GM23338 (cell line): Measurements from ENCODE around the gene CAPN15. TPM values are rescaled to one million over a fixed set of nuclear protein-coding genes. Genes with fewer than 3 reads are reported as not detected.

Source experiments
- ATAC-seq: fragments of 200-7000 bp; cut with Tn5 transposase; 3 replicates; pipeline ENCODE4 v1.9.1; 2020
- DNase-seq: peaks from one replicate; pipeline ENCODE4 v3.0.0-alpha.2; 2015; ENCODE audit warnings: low spot score
- H2AFZ ChIP-seq: fragments of 200-600 bp; sonication (generic); 2 replicates; pipeline ENCODE4 v1.8.0; 2016; ENCODE audit warnings: antibody characterized with exemption, mild to moderate bottlenecking, moderate library complexity
- H3F3A ChIP-seq: fragments of 200-600 bp; sonication (generic); replicated peaks from 2 replicates; pipeline ENCODE4 v1.8.0; 2017; ENCODE audit warnings: antibody characterized with exemption, mixed run types, low read depth
- H3K27ac ChIP-seq: fragments of 200-600 bp; sonication (generic); 2 replicates; pipeline ENCODE4 v1.6.1; 2016; ENCODE audit warnings: low read depth
- H3K27me3 ChIP-seq: fragments of 200-600 bp; sonication (generic); 2 replicates; pipeline ENCODE4 v1.8.0; 2016; ENCODE audit warnings: mild to moderate bottlenecking, mixed run types, moderate library complexity; ENCODE audit not compliant: insufficient read depth
- H3K36me3 ChIP-seq: fragments of 200-600 bp; sonication (generic); 2 replicates; pipeline ENCODE4 v1.8.0; 2016; ENCODE audit warnings: mild to moderate bottlenecking; ENCODE audit not compliant: insufficient read depth
- H3K4me1 ChIP-seq: fragments of 200-600 bp; sonication (generic); 2 replicates; pipeline ENCODE4 v1.8.0; 2016; ENCODE audit warnings: mild to moderate bottlenecking, moderate library complexity; ENCODE audit not compliant: insufficient read depth
- H3K4me2 ChIP-seq: fragments of 200-600 bp; sonication (generic); 2 replicates; pipeline ENCODE4 v1.7.1; 2017; ENCODE audit warnings: mixed run types
- H3K4me3 ChIP-seq: fragments of 200-600 bp; sonication (generic); 2 replicates; pipeline ENCODE4 v1.6.1; 2016; ENCODE audit warnings: mixed run types
- H3K79me2 ChIP-seq: fragments of 200-600 bp; sonication (generic); replicated peaks from 2 replicates; pipeline ENCODE4 v1.8.0; 2017; ENCODE audit warnings: mild to moderate bottlenecking; ENCODE audit not compliant: insufficient read depth
- H3K9me2 ChIP-seq: fragments of 200-600 bp; sonication (generic); 2 replicates; pipeline ENCODE4 v1.8.0; 2017; ENCODE audit not compliant: insufficient read depth
- H4K20me1 ChIP-seq: fragments of 200-600 bp; sonication (generic); replicated peaks from 2 replicates; pipeline ENCODE4 v1.8.0; 2017; ENCODE audit warnings: mild to moderate bottlenecking; ENCODE audit not compliant: insufficient read depth
- H3K27ac Mint-ChIP-seq: 2 replicates; pipeline ENCODE4 v1.8.0; 2020; ENCODE audit warnings: inconsistent platforms, mild to moderate bottlenecking, moderate library complexity, mixed read lengths
- H3K27me3 Mint-ChIP-seq: 3 replicates; pipeline ENCODE4 v1.8.0; 2022; ENCODE audit warnings: low read depth, mild to moderate bottlenecking, moderate library complexity, mixed read lengths, inconsistent platforms; ENCODE audit not compliant: insufficient read depth, poor library complexity
- H3K36me3 Mint-ChIP-seq: 3 replicates; pipeline ENCODE4 v1.8.0; 2021; ENCODE audit warnings: low read depth, mild to moderate bottlenecking, inconsistent platforms, moderate library complexity, mixed read lengths
- H3K4me1 Mint-ChIP-seq: 3 replicates; pipeline ENCODE4 v1.8.0; 2020; ENCODE audit warnings: mild to moderate bottlenecking, inconsistent platforms, mixed read lengths
- H3K4me3 Mint-ChIP-seq: 3 replicates; pipeline ENCODE4 v1.8.0; 2021; ENCODE audit warnings: moderate library complexity, mild to moderate bottlenecking, inconsistent platforms, mixed read lengths
- H3K9me3 Mint-ChIP-seq: 3 replicates; pipeline ENCODE4 v1.8.0; 2020; ENCODE audit warnings: moderate library complexity, mild to moderate bottlenecking, inconsistent platforms, mixed read lengths
- CREB1 ChIP-seq: fragments of 250-450 bp; sonication (Bioruptor Pico); IDR thresholded peaks from 2 replicates; pipeline ENCODE4 v1.5.0; 2020; ENCODE audit warnings: low read depth, mild to moderate bottlenecking, moderate library complexity
- EZH2 ChIP-seq: fragments of 200-600 bp; sonication (generic); IDR thresholded peaks from one replicate; pipeline ENCODE4 v1.8.0; 2017; ENCODE audit warnings: antibody characterized with exemption, mild to moderate bottlenecking, low read depth; ENCODE audit not compliant: unreplicated experiment
- EZH2phosphoT487 ChIP-seq: fragments of 200-600 bp; sonication (generic); IDR thresholded peaks from one replicate; pipeline ENCODE4 v1.8.1; 2018; ENCODE audit warnings: antibody characterized with exemption; ENCODE audit not compliant: unreplicated experiment
- JUNB ChIP-seq: IDR thresholded peaks from one replicate; pipeline ENCODE4 v1.6.1; 2016; ENCODE audit warnings: antibody characterized with exemption; ENCODE audit not compliant: unreplicated experiment
- NANOG ChIP-seq: IDR thresholded peaks from 2 replicates; pipeline ENCODE4 v1.6.1; 2016; ENCODE audit warnings: antibody characterized with exemption, borderline replicate concordance
- POLR2AphosphoS5 ChIP-seq: IDR thresholded peaks from 2 replicates; pipeline ENCODE4 v1.6.1; 2016; ENCODE audit warnings: antibody characterized with exemption, low read depth
- STAT1 ChIP-seq: IDR thresholded peaks from one replicate; pipeline ENCODE4 v1.6.1; 2016; ENCODE audit warnings: antibody characterized with exemption; ENCODE audit not compliant: unreplicated experiment
- ZNF114 ChIP-seq: fragments of 250-450 bp; sonication (Bioruptor Pico); IDR thresholded peaks from 2 replicates; pipeline ENCODE4 v1.5.0; 2020; ENCODE audit warnings: mild to moderate bottlenecking, moderate library complexity
- ZNF331 ChIP-seq: fragments of 250-450 bp; sonication (Bioruptor Pico); IDR thresholded peaks from 2 replicates; pipeline ENCODE4 v1.5.0; 2020; ENCODE audit warnings: low read depth, mild to moderate bottlenecking, moderate library complexity
- polyA plus RNA-seq: library from polyadenylated mRNA; unstranded; fragments of >200 nt; fragmentation: Nextera tagmentation; extraction: Ambion mirVana; gene quantifications from 2 replicates; pipeline ENCODE4 v1.2.1, GENCODE V29; 2016
- total RNA-seq: library from RNA; depleted of rRNA; stranded (reverse); fragments of >200 nt; shearing (Covaris generic); gene quantifications from 2 replicates; pipeline ENCODE4 v1.2.3, GENCODE V29; 2014
- TF ChIP-seq, protein P1 (sequence below): IDR thresholded peaks from 2 replicates; pipeline ENCODE4 v1.6.1; 2016; ENCODE audit warnings: antibody characterized with exemption
- TF ChIP-seq, protein P2 (sequence below): fragments of 250-450 bp; sonication (Bioruptor Pico); IDR thresholded peaks from 2 replicates; pipeline ENCODE4 v1.5.0; 2020; ENCODE audit warnings: mild to moderate bottlenecking, moderate library complexity
- TF ChIP-seq, protein P3 (sequence below): IDR thresholded peaks from one replicate; pipeline ENCODE4 v1.6.1; 2018; ENCODE audit warnings: antibody characterized with exemption; ENCODE audit not compliant: unreplicated experiment
- TF ChIP-seq, protein P4 (sequence below), 2 experiments: fragments of 200-600 bp in 1 of 2; sonication (generic) in 1 of 2; conservative IDR thresholded peaks; 2 replicates each; pipeline versions ENCODE4 v1.5.1 to v1.6.1; 2016 to 2017; ENCODE audit warnings: antibody characterized with exemption in 2 of 2, low read depth in 2 of 2, mild to moderate bottlenecking in 2 of 2, moderate library complexity in 1 of 2

CAPN15 gene
- total and polyA plus RNA-seq, 2 experiments from 2014 or later, result 27.3 to 164 TPM

DNA sequence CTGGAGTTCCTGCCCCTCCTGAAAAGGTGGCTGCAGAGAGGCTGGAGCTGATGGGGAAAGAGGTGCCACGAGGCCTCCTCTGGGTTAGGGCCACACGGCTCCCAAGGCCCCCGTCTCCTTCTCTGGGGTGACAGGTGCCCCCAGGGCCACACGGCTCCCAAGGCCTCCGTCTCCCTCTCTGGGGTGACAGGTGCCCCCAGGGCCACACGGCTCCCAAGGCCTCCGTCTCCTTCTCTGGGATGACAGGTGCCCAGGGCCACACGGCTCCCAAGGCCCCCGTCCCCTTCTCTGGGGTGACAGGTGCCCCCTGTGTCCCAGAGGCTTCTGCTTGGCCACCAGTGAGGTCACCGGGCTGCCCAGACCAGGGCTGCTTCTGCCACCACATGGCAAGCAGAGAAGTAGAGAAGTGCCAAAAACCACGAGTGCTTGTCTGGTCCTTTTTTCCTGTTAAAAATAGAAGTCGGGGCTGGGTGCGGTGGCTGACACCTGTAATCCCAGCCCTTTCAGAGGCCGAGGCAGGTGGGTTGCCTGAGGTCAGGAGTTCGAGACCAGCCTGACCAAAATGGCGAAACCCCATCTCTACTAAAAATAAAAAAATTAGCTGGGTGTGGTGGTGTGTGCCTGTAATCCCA lies 4.1 kb downstream of the CAPN15 start:
- H3K27me3 Mint-ChIP-seq, result peaks cover 2% of the 10 kb centered on the region

More for the DNA sequence above, 4.1 kb downstream of the CAPN15 start:
- Histone ChIP-seq H4K20me1 (peaks cover 40% of the 10 kb centered on the region), H3K36me3 (no peaks in the 10 kb centered on the region), H2AFZ (no peak overlapping the region), H3F3A (0 out of 2 replicates have a peak, but pooled peaks cover 4% of the 10 kb centered on the region), H3K27ac (no peak overlapping the region), H3K4me1 (no peaks in the 10 kb centered on the region; the same call in 1 of the 2 replicates), H3K4me3 (no peak overlapping the region), H3K9me2 (no peaks in the 10 kb centered on the region), H3K4me2 (no peak overlapping the region), H3K79me2 (peaks cover 74% of the 10 kb centered on the region), H3K27me3 (no peaks in the 10 kb centered on the region)
- Mint-ChIP-seq H3K9me3 (no peaks in the 10 kb centered on the region), H3K4me1 (peaks cover 12% of the 10 kb centered on the region; the same call in 2 of the 3 replicates), H3K4me3 (no peak overlapping the region), H3K36me3 (no peaks in the 10 kb centered on the region), H3K27ac (no peak overlapping the region)
- no peak for TF ChIP-seq ZNF114 (CRISPR knock-in tag)
- TF ChIP-seq, protein P1, sequence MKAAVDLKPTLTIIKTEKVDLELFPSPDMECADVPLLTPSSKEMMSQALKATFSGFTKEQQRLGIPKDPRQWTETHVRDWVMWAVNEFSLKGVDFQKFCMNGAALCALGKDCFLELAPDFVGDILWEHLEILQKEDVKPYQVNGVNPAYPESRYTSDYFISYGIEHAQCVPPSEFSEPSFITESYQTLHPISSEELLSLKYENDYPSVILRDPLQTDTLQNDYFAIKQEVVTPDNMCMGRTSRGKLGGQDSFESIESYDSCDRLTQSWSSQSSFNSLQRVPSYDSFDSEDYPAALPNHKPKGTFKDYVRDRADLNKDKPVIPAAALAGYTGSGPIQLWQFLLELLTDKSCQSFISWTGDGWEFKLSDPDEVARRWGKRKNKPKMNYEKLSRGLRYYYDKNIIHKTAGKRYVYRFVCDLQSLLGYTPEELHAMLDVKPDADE, result no peak
- TF ChIP-seq, protein P2, sequence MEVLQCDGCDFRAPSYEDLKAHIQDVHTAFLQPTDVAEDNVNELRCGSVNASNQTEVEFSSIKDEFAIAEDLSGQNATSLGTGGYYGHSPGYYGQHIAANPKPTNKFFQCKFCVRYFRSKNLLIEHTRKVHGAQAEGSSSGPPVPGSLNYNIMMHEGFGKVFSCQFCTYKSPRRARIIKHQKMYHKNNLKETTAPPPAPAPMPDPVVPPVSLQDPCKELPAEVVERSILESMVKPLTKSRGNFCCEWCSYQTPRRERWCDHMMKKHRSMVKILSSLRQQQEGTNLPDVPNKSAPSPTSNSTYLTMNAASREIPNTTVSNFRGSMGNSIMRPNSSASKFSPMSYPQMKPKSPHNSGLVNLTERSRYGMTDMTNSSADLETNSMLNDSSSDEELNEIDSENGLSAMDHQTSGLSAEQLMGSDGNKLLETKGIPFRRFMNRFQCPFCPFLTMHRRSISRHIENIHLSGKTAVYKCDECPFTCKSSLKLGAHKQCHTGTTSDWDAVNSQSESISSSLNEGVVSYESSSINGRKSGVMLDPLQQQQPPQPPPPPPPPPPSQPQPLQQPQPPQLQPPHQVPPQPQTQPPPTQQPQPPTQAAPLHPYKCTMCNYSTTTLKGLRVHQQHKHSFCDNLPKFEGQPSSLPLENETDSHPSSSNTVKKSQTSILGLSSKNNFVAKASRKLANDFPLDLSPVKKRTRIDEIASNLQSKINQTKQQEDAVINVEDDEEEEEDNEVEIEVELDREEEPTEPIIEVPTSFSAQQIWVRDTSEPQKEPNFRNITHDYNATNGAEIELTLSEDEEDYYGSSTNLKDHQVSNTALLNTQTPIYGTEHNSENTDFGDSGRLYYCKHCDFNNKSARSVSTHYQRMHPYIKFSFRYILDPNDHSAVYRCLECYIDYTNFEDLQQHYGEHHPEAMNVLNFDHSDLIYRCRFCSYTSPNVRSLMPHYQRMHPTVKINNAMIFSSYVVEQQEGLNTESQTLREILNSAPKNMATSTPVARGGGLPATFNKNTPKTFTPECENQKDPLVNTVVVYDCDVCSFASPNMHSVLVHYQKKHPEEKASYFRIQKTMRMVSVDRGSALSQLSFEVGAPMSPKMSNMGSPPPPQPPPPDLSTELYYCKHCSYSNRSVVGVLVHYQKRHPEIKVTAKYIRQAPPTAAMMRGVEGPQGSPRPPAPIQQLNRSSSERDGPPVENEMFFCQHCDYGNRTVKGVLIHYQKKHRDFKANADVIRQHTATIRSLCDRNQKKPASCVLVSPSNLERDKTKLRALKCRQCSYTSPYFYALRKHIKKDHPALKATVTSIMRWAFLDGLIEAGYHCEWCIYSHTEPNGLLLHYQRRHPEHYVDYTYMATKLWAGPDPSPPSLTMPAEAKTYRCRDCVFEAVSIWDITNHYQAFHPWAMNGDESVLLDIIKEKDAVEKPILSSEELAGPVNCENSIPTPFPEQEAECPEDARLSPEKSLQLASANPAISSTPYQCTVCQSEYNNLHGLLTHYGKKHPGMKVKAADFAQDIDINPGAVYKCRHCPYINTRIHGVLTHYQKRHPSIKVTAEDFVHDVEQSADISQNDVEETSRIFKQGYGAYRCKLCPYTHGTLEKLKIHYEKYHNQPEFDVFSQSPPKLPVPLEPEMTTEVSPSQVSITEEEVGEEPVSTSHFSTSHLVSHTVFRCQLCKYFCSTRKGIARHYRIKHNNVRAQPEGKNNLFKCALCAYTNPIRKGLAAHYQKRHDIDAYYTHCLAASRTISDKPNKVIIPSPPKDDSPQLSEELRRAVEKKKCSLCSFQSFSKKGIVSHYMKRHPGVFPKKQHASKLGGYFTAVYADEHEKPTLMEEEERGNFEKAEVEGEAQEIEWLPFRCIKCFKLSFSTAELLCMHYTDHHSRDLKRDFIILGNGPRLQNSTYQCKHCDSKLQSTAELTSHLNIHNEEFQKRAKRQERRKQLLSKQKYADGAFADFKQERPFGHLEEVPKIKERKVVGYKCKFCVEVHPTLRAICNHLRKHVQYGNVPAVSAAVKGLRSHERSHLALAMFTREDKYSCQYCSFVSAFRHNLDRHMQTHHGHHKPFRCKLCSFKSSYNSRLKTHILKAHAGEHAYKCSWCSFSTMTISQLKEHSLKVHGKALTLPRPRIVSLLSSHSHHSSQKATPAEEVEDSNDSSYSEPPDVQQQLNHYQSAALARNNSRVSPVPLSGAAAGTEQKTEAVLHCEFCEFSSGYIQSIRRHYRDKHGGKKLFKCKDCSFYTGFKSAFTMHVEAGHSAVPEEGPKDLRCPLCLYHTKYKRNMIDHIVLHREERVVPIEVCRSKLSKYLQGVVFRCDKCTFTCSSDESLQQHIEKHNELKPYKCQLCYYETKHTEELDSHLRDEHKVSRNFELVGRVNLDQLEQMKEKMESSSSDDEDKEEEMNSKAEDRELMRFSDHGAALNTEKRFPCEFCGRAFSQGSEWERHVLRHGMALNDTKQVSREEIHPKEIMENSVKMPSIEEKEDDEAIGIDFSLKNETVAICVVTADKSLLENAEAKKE, result no peak
- TF ChIP-seq CREB1, result no peak
- TF ChIP-seq POLR2AphosphoS5, result no peak
- no peak for TF ChIP-seq EZH2phosphoT487
- no peak for TF ChIP-seq EZH2
- TF ChIP-seq, protein P3, sequence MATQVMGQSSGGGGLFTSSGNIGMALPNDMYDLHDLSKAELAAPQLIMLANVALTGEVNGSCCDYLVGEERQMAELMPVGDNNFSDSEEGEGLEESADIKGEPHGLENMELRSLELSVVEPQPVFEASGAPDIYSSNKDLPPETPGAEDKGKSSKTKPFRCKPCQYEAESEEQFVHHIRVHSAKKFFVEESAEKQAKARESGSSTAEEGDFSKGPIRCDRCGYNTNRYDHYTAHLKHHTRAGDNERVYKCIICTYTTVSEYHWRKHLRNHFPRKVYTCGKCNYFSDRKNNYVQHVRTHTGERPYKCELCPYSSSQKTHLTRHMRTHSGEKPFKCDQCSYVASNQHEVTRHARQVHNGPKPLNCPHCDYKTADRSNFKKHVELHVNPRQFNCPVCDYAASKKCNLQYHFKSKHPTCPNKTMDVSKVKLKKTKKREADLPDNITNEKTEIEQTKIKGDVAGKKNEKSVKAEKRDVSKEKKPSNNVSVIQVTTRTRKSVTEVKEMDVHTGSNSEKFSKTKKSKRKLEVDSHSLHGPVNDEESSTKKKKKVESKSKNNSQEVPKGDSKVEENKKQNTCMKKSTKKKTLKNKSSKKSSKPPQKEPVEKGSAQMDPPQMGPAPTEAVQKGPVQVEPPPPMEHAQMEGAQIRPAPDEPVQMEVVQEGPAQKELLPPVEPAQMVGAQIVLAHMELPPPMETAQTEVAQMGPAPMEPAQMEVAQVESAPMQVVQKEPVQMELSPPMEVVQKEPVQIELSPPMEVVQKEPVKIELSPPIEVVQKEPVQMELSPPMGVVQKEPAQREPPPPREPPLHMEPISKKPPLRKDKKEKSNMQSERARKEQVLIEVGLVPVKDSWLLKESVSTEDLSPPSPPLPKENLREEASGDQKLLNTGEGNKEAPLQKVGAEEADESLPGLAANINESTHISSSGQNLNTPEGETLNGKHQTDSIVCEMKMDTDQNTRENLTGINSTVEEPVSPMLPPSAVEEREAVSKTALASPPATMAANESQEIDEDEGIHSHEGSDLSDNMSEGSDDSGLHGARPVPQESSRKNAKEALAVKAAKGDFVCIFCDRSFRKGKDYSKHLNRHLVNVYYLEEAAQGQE, result no peak
- no peak for TF ChIP-seq NANOG
- TF ChIP-seq JUNB, result no peak
- no peak for TF ChIP-seq STAT1
- no peak for TF ChIP-seq ZNF331 (CRISPR knock-in tag)
- TF ChIP-seq, protein P4, sequence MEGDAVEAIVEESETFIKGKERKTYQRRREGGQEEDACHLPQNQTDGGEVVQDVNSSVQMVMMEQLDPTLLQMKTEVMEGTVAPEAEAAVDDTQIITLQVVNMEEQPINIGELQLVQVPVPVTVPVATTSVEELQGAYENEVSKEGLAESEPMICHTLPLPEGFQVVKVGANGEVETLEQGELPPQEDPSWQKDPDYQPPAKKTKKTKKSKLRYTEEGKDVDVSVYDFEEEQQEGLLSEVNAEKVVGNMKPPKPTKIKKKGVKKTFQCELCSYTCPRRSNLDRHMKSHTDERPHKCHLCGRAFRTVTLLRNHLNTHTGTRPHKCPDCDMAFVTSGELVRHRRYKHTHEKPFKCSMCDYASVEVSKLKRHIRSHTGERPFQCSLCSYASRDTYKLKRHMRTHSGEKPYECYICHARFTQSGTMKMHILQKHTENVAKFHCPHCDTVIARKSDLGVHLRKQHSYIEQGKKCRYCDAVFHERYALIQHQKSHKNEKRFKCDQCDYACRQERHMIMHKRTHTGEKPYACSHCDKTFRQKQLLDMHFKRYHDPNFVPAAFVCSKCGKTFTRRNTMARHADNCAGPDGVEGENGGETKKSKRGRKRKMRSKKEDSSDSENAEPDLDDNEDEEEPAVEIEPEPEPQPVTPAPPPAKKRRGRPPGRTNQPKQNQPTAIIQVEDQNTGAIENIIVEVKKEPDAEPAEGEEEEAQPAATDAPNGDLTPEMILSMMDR (conservative IDR thresholded peaks at IDR 0.05; ENCODE audit: low read depth in 2 of 2), result no peak
- no peak for ATAC-seq
- DNase-seq, result no peak
